Duodenal mucosa (tissue), 2 donors: ENCODE data around the gene NOL3.

ENCODE experiments used
- H3K27ac ChIP-seq: one replicate; pipeline ENCODE4 v1.7.0; 2013; ENCODE audit warnings: low read depth, low read length
- H3K27me3 ChIP-seq, 2 donors: one replicate each; pipeline ENCODE4 v1.7.0; 2013; ENCODE audit warnings: low read length in 2 of 2, control low read depth in 1 of 2; ENCODE audit not compliant: insufficient read depth in 2 of 2, control insufficient read depth in 1 of 2
- H3K36me3 ChIP-seq, 2 donors: one replicate each; pipeline ENCODE4 v1.7.0; 2013; ENCODE audit warnings: low read length in 2 of 2, control low read depth in 1 of 2; ENCODE audit not compliant: insufficient read depth in 2 of 2, control insufficient read depth in 1 of 2
- H3K4me1 ChIP-seq, 2 donors: one replicate each; pipeline ENCODE4 v1.7.0; 2013; ENCODE audit warnings: low read length in 2 of 2, control low read depth in 1 of 2; ENCODE audit not compliant: insufficient read depth in 2 of 2, control insufficient read depth in 1 of 2
- H3K4me3 ChIP-seq, 2 donors: one replicate each; pipeline ENCODE4 v1.7.0; 2013; ENCODE audit warnings: low read length in 2 of 2, low read depth in 1 of 2
- H3K9ac ChIP-seq, 2 donors: one replicate each; pipeline ENCODE4 v1.7.0; 2013; ENCODE audit warnings: low read length in 2 of 2, low read depth in 1 of 2
- H3K9me3 ChIP-seq, 2 donors: one replicate each; pipeline ENCODE4 v1.7.0; 2013; ENCODE audit warnings: low read length in 2 of 2, control low read depth in 1 of 2; ENCODE audit not compliant: control insufficient read depth in 1 of 2

The NOL3 gene

GRCh38 chr16:67146523-67147357 lies 23.6 kb upstream of the NOL3 start:
- H3K9me3 ChIP-seq, result no peaks in the 10 kb centered on the region
- no peaks in the 10 kb centered on the region for H3K27me3 ChIP-seq
- H3K4me1 ChIP-seq, result peaks cover 0 to 10% of the 10 kb centered on the region in 2 donors
- peaks cover 17 to 68% of the 10 kb centered on the region in 2 donors for H3K36me3 ChIP-seq
- H3K27ac ChIP-seq, result no peak overlapping the region
- no peak overlapping the region for H3K4me3 ChIP-seq
- no peak overlapping the region for H3K9ac ChIP-seq

GRCh38 chr16:67147437-67148140 lies 22.7 kb upstream of the NOL3 start:
- peaks cover 17 to 59% of the 10 kb centered on the region in 2 donors for H3K36me3 ChIP-seq
- no peak overlapping the region for H3K4me3 ChIP-seq
- H3K4me1 ChIP-seq, result peaks cover 0 to 10% of the 10 kb centered on the region in 2 donors
- no peaks in the 10 kb centered on the region for H3K27me3 ChIP-seq
- H3K27ac ChIP-seq, result no peak overlapping the region
- H3K9ac ChIP-seq, result no peak overlapping the region
- H3K9me3 ChIP-seq, result no peaks in the 10 kb centered on the region

- H3K36me3 ChIP-seq, result peaks cover 17 to 54% of the 10 kb centered on the region in 2 donors
- H3K4me1 ChIP-seq, result peaks cover 0 to 10% of the 10 kb centered on the region in 2 donors
- H3K27ac ChIP-seq, result no peak overlapping the region
- H3K27me3 ChIP-seq, result no peaks in the 10 kb centered on the region
- H3K4me3 ChIP-seq, result no peak overlapping the region
- no peaks in the 10 kb centered on the region for H3K9me3 ChIP-seq
- H3K9ac ChIP-seq, result no peak overlapping the region
These were observed 22.1 kb upstream of the NOL3 start for GRCh38 chr16:67148221-67148620.

- H3K36me3 ChIP-seq, result peaks cover 17 to 50% of the 10 kb centered on the region in 2 donors
- no peak overlapping the region for H3K9ac ChIP-seq
- H3K9me3 ChIP-seq, result no peaks in the 10 kb centered on the region
- H3K27me3 ChIP-seq, result no peaks in the 10 kb centered on the region
- no peak overlapping the region for H3K4me3 ChIP-seq
- H3K27ac ChIP-seq, result no peak overlapping the region
- peaks cover 0 to 10% of the 10 kb centered on the region in 2 donors for H3K4me1 ChIP-seq
These were observed 21.6 kb upstream of the NOL3 start for GRCh38 chr16:67148656-67149275.

GRCh38 chr16:67149276-67150046 lies 20.9 kb upstream of the NOL3 start:
- H3K4me3 ChIP-seq, result no peak overlapping the region
- no peaks in the 10 kb centered on the region for H3K9me3 ChIP-seq
- H3K9ac ChIP-seq, result no peak overlapping the region
- H3K36me3 ChIP-seq, result peaks cover 11 to 43% of the 10 kb centered on the region in 2 donors
- no peaks in the 10 kb centered on the region for H3K27me3 ChIP-seq
- H3K27ac ChIP-seq, result no peak overlapping the region
- H3K4me1 ChIP-seq, result peaks cover 0 to 10% of the 10 kb centered on the region in 2 donors

- no peaks in the 10 kb centered on the region for H3K27me3 ChIP-seq
- peak overlapping the region; percentile 51 to 58 for H3K9ac ChIP-seq
- H3K36me3 ChIP-seq, result peaks cover 6 to 35% of the 10 kb centered on the region in 2 donors
- H3K4me1 ChIP-seq, result peaks cover 0 to 13% of the 10 kb centered on the region in 2 donors
- H3K27ac ChIP-seq, result peak overlapping the region; percentile 51
- peak overlapping the region; percentile 59 to 73 for H3K4me3 ChIP-seq
- no peaks in the 10 kb centered on the region for H3K9me3 ChIP-seq
These were observed 20.1 kb upstream of the NOL3 start for GRCh38 chr16:67150047-67150832.

- Histone ChIP-seq H3K27me3 (no peaks in the 10 kb centered on the region), H3K9me3 (no peaks in the 10 kb centered on the region), H3K9ac (peak within 1 kb of the TSS; percentile 51 to 58), H3K4me1 (peaks cover 6 to 18% of the 10 kb centered on the region in 2 donors), H3K4me3 (peak within 1 kb of the TSS; percentile 59 to 73), H3K27ac (peak within 1 kb of the TSS; percentile 51), H3K36me3 (peaks cover 4 to 30% of the 10 kb centered on the region in 2 donors)
These were observed 19.4 kb upstream of the NOL3 start, which contains the start of gene B3GNT9 for GRCh38 chr16:67150833-67151396. Gene B3GNT9, minus strand, starts transcription at chr16:67150998. Its CDS starts 513 bp downstream, at chr16:67150485.

GRCh38 chr16:67151431-67152097 lies 18.8 kb upstream of the NOL3 start:
- Histone ChIP-seq H3K4me1 (peaks cover 12 to 25% of the 10 kb centered on the region in 2 donors), H3K36me3 (peaks cover 3 to 23% of the 10 kb centered on the region in 2 donors), H3K27ac (no peak overlapping the region), H3K4me3 (peak overlapping the region; percentile 59 to 73), H3K27me3 (no peaks in the 10 kb centered on the region), H3K9ac (peak overlapping the region; percentile 38 to 58), H3K9me3 (no peaks in the 10 kb centered on the region)
